ENCODE data around the gene ASB10.

Gene ASB10

GRCh38 chr7:151193203-151193978, 6.3 kb upstream of the ASB10 start:
- TF ChIP-seq CTCF (IDR thresholded peaks at IDR 0.05; ENCODE audit: extremely low read depth, missing control alignments) = no peak
- no peak for DNase-seq (ENCODE audit: low spot score)

- TF ChIP-seq CTCF (IDR thresholded peaks at IDR 0.05; ENCODE audit: extremely low read depth, missing control alignments) = no peak
- DNase-seq (ENCODE audit: low spot score) = no peak
These were observed 5.0 kb upstream of the ASB10 start for GRCh38 chr7:151192002-151192539.

- no peak for DNase-seq (ENCODE audit: low spot score)
- TF ChIP-seq CTCF (IDR thresholded peaks at IDR 0.05; ENCODE audit: extremely low read depth, missing control alignments) = no peak
These were observed 4.5 kb upstream of the ASB10 start for GRCh38 chr7:151191544-151191943.

- no peak for TF ChIP-seq CTCF (IDR thresholded peaks at IDR 0.05; ENCODE audit: extremely low read depth, missing control alignments)
- DNase-seq (ENCODE audit: low spot score) = no peak
These were observed 2.0 kb upstream of the ASB10 start for GRCh38 chr7:151189038-151189437.

- DNase-seq (ENCODE audit: low spot score) = no peak
- TF ChIP-seq CTCF (IDR thresholded peaks at IDR 0.05; ENCODE audit: extremely low read depth, missing control alignments) = no peak
These were observed 1.1 kb upstream of the ASB10 start for GRCh38 chr7:151188252-151188542.

GRCh38 chr7:151187409-151188251, 580 bp upstream of the ASB10 start:
- no peak for TF ChIP-seq CTCF (IDR thresholded peaks at IDR 0.05; ENCODE audit: extremely low read depth, missing control alignments)

More at GRCh38 chr7:151187409-151188251, 580 bp upstream of the ASB10 start:
- no peak for DNase-seq (ENCODE audit: low spot score)

All from GM20000 (cell line).